Central memory CD8-positive, alpha-beta T cell (primary cell): ENCODE results near the gene STAP2.
A peak's percentile ranks its signal among the peaks of the same experiment; 100 is the strongest.

ENCODE experiments used
- ATAC-seq: fragments of 150-1000 bp; cut with Tn5 transposase; replicated peaks from 2 replicates; pipeline ENCODE4 v1.10.0; 2022; ENCODE audit warnings: mild to moderate bottlenecking, moderate FRiP score, moderate number of reproducible peaks; ENCODE audit not compliant: poor library complexity, severe bottlenecking; ENCODE audit errors: extremely low read depth
- DNase-seq, 2 donors: peaks; one replicate each; pipeline ENCODE4 v3.0.0; 2021; ENCODE audit warnings: low spot score in 2 of 2
- H3K27ac Mint-ChIP-seq: one replicate; pipeline ENCODE4 v1.8.0; 2022; ENCODE audit warnings: low read depth, mild to moderate bottlenecking, moderate library complexity, mixed read lengths
- H3K27me3 Mint-ChIP-seq: one replicate; pipeline ENCODE4 v1.8.0; 2022; ENCODE audit warnings: mixed read lengths
- H3K36me3 Mint-ChIP-seq: one replicate; pipeline ENCODE4 v1.8.0; 2022; ENCODE audit warnings: mild to moderate bottlenecking, moderate library complexity, mixed read lengths; ENCODE audit not compliant: insufficient read depth
- H3K4me1 Mint-ChIP-seq: one replicate; pipeline ENCODE4 v1.8.0; 2022; ENCODE audit warnings: mixed read lengths
- H3K4me3 Mint-ChIP-seq: one replicate; pipeline ENCODE4 v1.8.0; 2022; ENCODE audit warnings: mild to moderate bottlenecking, moderate library complexity, mixed read lengths
- H3K9me3 Mint-ChIP-seq: one replicate; pipeline ENCODE4 v1.8.0; 2022; ENCODE audit warnings: mixed read lengths

The STAP2 gene

GRCh38 chr19:4304538-4305256 is 33.9 kb downstream of the STAP2 start, which contains the start of gene FSD1:
TSS of gene FSD1 (plus strand) at chr19:4304598. CDS start at chr19:4304747, 149 bp downstream.
- ATAC-seq (peak; percentile 65), DNase-seq (no peak)
- Mint-ChIP-seq H3K4me3 (peak within 1 kb of the TSS; percentile 50), H3K27ac (no peak within 1 kb of the TSS), H3K36me3 (peaks cover 6% of the 10 kb centered on the region), H3K27me3 (peaks cover 45% of the 10 kb centered on the region), H3K4me1 (peaks cover 12% of the 10 kb centered on the region), H3K9me3 (no peaks in the 10 kb centered on the region)

- H3K9me3 Mint-ChIP-seq, result no peaks in the 10 kb centered on the region
- DNase-seq (no peak), ATAC-seq (no peak)
- peaks cover 6% of the 10 kb centered on the region for H3K36me3 Mint-ChIP-seq
- peaks cover 12% of the 10 kb centered on the region for H3K4me1 Mint-ChIP-seq
- peaks cover 45% of the 10 kb centered on the region for H3K27me3 Mint-ChIP-seq
- peak overlapping the region; percentile 20 for H3K4me3 Mint-ChIP-seq
- H3K27ac Mint-ChIP-seq, result no peak overlapping the region
These were observed 34.6 kb downstream of the STAP2 start for GRCh38 chr19:4303819-4304537.

- no peak for DNase-seq
These were observed 36.4 kb downstream of the STAP2 start, which contains the start of gene TMIGD2 for GRCh38 chr19:4302243-4302640. TSS of gene TMIGD2 (minus strand) at chr19:4302389. CDS start at chr19:4302385, 4 bp downstream.

GRCh38 chr19:4301590-4302242 is 36.9 kb downstream of the STAP2 start:
- Mint-ChIP-seq H3K36me3 (peaks cover 6% of the 10 kb centered on the region), H3K27me3 (peaks cover 40% of the 10 kb centered on the region), H3K9me3 (no peaks in the 10 kb centered on the region), H3K4me3 (peak overlapping the region; percentile 42), H3K4me1 (peaks cover 12% of the 10 kb centered on the region), H3K27ac (no peak overlapping the region)
- DNase-seq (no peak), ATAC-seq (no peak)

More at GRCh38 chr19:4302243-4302640, 36.4 kb downstream of the STAP2 start, which contains the start of gene TMIGD2:
- Mint-ChIP-seq H3K9me3 (no peaks in the 10 kb centered on the region), H3K4me1 (peaks cover 12% of the 10 kb centered on the region), H3K4me3 (peak within 1 kb of the TSS; percentile 42), H3K36me3 (peaks cover 6% of the 10 kb centered on the region), H3K27ac (no peak within 1 kb of the TSS), H3K27me3 (peaks cover 45% of the 10 kb centered on the region)
- no peak for ATAC-seq

DNA sequence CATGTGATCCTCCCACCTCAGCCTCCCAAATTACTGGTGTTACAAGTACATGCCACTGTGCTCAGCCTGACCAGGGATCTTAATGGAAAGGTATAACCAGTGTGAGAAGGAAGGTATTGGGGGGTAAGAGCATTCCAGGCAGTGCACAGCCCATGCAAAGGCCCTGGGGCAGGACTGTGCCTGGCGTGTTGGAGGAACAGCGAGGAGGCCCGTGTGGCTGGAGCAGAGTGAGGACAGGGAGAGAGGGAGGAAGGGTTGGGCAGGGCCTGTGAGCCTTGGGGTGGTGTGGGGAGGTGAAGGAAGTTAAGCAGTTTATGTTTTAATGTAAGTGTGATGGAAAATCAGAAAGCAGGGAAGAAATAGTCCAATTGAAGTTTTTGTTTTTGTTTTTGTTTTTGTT is 38.0 kb downstream of the STAP2 start:
- Mint-ChIP-seq H3K27me3 (peaks cover 29% of the 10 kb centered on the region), H3K4me1 (peaks cover 12% of the 10 kb centered on the region), H3K4me3 (no peak overlapping the region), H3K36me3 (peaks cover 6% of the 10 kb centered on the region), H3K9me3 (no peaks in the 10 kb centered on the region), H3K27ac (no peak overlapping the region)
- ATAC-seq (no peak), DNase-seq (no peak)

DNA sequence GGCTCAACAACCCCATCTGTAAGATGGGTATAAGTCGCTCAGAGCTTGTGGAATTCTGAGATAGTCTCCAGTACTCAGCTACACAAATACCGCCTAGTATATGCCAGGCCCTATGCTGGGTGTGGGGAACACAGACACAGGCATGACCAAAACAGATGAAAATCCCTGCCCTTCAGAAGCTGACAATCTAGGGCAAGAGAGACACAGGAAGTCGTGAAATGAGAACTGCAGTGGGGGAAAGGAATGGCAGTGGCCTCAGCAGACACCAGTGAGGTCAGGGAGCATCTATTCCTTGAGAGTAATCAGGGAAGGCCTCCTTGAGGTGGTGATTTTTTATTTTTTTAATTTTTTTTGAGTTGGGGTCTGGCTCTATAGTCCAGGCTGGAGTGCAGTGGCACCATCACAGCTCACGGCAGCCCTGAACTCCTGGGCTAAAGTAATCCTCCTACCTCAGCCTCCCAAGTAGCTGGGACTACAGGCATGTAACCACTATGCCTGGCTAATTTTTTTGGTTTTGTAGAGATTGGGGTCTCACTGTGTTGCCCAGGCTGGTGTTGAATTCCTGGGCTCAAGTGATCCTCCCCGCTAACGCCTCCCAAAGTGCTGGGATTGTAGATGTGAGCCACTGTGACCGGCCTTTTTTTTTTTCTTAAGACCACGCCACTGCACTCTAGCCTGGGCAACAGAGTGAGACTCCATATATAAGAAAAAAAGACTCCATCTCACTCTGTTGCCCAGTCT is 39.6 kb downstream of the STAP2 start:
- Mint-ChIP-seq H3K36me3 (peaks cover 5% of the 10 kb centered on the region), H3K4me3 (no peak overlapping the region), H3K9me3 (no peaks in the 10 kb centered on the region), H3K4me1 (peaks cover 3% of the 10 kb centered on the region), H3K27ac (no peak overlapping the region), H3K27me3 (peaks cover 18% of the 10 kb centered on the region)
- DNase-seq (no peak), ATAC-seq (no peak)

GRCh38 chr19:4297901-4298809 is 40.5 kb downstream of the STAP2 start:
- Mint-ChIP-seq H3K9me3 (no peaks in the 10 kb centered on the region), H3K4me1 (no peaks in the 10 kb centered on the region), H3K27me3 (peaks cover 13% of the 10 kb centered on the region), H3K27ac (no peak overlapping the region), H3K4me3 (no peak overlapping the region), H3K36me3 (peaks cover 4% of the 10 kb centered on the region)
- no peak for ATAC-seq
- no peak for DNase-seq

DNA sequence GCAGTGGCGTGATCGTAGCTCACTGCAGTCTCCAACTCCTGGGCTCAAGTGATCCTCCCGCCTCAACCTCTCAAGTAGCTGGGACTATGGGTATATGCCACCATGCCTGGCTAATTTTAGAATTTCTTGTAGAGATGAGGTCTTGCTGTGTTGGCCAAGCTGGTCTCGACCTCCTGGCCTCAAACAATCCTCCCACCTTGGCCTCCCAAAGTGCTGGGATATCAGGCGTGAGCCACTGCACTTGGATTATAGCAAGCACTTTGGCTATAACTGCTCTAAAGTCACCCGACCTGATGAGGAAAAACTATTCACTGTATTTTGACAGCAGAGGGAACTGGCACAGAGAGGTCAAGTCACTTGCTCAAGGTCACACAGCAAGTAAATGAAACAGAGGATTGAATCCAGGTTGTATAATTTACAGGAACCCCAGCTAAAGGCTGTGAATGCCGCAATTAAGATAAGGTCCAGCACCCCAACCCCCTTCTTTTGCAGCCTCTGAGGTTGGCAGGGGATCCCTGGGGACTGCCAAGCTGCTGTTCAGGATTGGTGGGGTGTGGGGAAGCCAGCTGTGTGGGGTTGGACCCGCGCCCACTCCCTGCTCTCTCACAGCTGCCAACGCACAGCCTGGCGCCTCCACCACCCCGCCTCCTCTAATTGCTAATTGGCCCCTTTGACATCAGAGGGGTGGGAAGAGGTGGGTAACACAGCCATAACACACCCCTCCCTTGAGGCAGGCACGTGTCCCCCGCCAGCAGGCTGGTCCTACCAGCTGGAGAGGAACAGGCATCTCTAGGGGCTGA is 42.5 kb downstream of the STAP2 start:
- H3K27ac Mint-ChIP-seq, result no peak overlapping the region
- H3K4me3 Mint-ChIP-seq, result no peak overlapping the region
- peaks cover under 1% of the 10 kb centered on the region for H3K27me3 Mint-ChIP-seq
- no peaks in the 10 kb centered on the region for H3K9me3 Mint-ChIP-seq
- no peaks in the 10 kb centered on the region for H3K4me1 Mint-ChIP-seq
- ATAC-seq (no peak), DNase-seq (no peak)
- H3K36me3 Mint-ChIP-seq, result no peaks in the 10 kb centered on the region

GRCh38 chr19:4294389-4294788 is 44.2 kb downstream of the STAP2 start:
- ATAC-seq, result no peak
- no peaks in the 10 kb centered on the region for H3K27me3 Mint-ChIP-seq
- no peaks in the 10 kb centered on the region for H3K4me1 Mint-ChIP-seq
- H3K36me3 Mint-ChIP-seq, result no peaks in the 10 kb centered on the region
- no peak overlapping the region for H3K4me3 Mint-ChIP-seq
- DNase-seq, result no peak
- H3K27ac Mint-ChIP-seq, result no peak overlapping the region
- no peaks in the 10 kb centered on the region for H3K9me3 Mint-ChIP-seq

DNA sequence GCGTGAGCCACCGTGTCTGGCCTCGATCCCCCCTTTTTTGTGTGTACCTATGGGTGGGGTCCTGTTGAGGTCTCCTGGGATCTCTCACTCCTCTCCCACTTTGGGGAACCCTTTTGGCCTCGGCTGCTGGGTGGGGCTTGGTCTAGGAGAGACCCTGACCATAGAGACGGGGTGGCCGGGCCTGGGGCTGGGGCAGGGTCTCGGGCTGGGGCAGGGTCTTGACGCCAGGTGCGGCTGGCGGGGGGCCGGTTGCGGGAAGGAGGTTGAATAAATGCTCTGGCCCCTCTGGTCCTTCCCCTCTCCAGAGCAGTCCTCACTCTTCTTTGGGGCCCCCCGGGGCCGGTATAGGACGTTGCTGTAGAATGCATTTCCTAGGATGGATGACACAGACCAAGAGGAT is 46.1 kb downstream of the STAP2 start:
- H3K27ac Mint-ChIP-seq, result no peak overlapping the region
- no peaks in the 10 kb centered on the region for H3K9me3 Mint-ChIP-seq
- no peaks in the 10 kb centered on the region for H3K27me3 Mint-ChIP-seq
- no peak overlapping the region for H3K4me3 Mint-ChIP-seq
- H3K36me3 Mint-ChIP-seq, result no peaks in the 10 kb centered on the region
- no peaks in the 10 kb centered on the region for H3K4me1 Mint-ChIP-seq
- no peak for DNase-seq
- no peak for ATAC-seq

- H3K36me3 Mint-ChIP-seq, result no peaks in the 10 kb centered on the region
- ATAC-seq (no peak), DNase-seq (no peak)
- no peaks in the 10 kb centered on the region for H3K4me1 Mint-ChIP-seq
- no peaks in the 10 kb centered on the region for H3K27me3 Mint-ChIP-seq
- no peaks in the 10 kb centered on the region for H3K9me3 Mint-ChIP-seq
- no peak overlapping the region for H3K4me3 Mint-ChIP-seq
- no peak overlapping the region for H3K27ac Mint-ChIP-seq
These were observed 47.4 kb downstream of the STAP2 start for GRCh38 chr19:4291184-4291732.
